22Rv1 (cell line): ENCODE results near the gene ZNF691.
"Not testable (repeated sequence)": the region's sequence is repeated elsewhere in the genome, so short reads cannot be mapped to it uniquely, and the experiment has no call there.

Experiments
- H3K27ac ChIP-seq: fragments of 450-650 bp; 2 replicates; pipeline ENCODE4 v1.5.1; 2017
- ZFX ChIP-seq: fragments of 450-650 bp; IDR thresholded peaks from 2 replicates; pipeline ENCODE4 v1.6.1; 2017; ENCODE audit warnings: antibody characterized with exemption, borderline replicate concordance
- TF ChIP-seq, protein P1 (sequence below): fragments of 450-650 bp; IDR thresholded peaks from 2 replicates; pipeline ENCODE4 v1.5.1; 2017; ENCODE audit warnings: mild to moderate bottlenecking

Gene ZNF691

GRCh38 chr1:42851960-42852607 is 5.7 kb downstream of the ZNF691 start:
- no peak overlapping the region for H3K27ac ChIP-seq
- TF ChIP-seq, protein P1, sequence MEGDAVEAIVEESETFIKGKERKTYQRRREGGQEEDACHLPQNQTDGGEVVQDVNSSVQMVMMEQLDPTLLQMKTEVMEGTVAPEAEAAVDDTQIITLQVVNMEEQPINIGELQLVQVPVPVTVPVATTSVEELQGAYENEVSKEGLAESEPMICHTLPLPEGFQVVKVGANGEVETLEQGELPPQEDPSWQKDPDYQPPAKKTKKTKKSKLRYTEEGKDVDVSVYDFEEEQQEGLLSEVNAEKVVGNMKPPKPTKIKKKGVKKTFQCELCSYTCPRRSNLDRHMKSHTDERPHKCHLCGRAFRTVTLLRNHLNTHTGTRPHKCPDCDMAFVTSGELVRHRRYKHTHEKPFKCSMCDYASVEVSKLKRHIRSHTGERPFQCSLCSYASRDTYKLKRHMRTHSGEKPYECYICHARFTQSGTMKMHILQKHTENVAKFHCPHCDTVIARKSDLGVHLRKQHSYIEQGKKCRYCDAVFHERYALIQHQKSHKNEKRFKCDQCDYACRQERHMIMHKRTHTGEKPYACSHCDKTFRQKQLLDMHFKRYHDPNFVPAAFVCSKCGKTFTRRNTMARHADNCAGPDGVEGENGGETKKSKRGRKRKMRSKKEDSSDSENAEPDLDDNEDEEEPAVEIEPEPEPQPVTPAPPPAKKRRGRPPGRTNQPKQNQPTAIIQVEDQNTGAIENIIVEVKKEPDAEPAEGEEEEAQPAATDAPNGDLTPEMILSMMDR = no peak
- no peak for TF ChIP-seq ZFX

DNA sequence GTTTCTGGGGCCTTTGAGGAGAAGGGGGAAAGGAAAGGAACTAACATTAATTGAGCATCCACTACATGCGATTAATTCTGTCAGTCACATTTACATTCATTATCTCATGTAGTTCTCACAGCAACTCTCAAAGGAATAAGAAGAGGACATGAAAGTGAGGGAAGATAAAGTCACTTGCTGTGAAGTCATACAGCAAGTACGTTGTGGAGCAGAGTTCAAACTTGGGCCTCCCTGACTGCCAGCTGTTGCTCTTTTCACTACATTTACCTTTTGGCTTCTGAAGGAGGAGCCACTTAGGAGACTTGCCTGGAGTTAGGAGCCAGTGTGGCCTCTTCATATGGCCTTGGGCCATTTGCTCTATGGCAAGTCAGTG is 6.2 kb downstream of the ZNF691 start:
- no peak for TF ChIP-seq ZFX
- no peak overlapping the region for H3K27ac ChIP-seq

DNA sequence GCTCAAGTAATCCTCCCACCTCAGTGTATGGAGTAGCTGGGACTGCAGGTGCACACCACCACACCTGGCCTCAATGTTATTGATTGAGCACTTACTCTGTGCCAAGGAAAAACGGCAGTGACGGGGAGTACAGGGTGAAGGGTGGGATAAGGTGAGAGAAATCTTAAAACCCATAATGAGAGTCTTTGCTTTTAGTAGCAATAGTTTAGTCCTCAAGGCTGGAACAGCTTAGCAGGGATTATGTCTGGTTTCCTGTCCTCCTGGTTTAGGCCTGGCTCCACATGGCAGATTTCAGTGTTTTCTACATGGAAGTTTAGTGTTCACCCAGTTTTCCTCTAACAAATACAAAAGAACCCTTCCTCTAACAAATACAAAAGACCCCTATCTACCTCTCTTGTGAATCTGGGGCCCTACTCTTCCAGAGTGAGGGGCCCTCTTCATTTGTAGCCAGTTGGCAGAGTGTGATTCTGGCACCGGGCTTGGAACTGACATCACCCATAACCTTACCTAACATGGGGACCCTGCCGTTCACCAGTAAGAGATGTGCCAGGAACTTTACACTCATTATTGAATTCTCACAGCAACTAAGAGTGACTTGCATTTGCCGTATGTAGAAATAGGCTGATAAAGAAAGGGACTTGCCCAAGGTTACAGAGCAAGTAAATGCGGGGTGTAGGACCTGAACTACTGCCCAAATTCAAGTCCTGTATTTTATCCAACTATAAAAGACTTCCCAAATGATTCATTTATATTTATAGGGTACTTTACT is 6.9 kb downstream of the ZNF691 start:
- TF ChIP-seq, protein P1 = no peak
- TF ChIP-seq ZFX = no peak
- H3K27ac ChIP-seq = no peak overlapping the region

DNA sequence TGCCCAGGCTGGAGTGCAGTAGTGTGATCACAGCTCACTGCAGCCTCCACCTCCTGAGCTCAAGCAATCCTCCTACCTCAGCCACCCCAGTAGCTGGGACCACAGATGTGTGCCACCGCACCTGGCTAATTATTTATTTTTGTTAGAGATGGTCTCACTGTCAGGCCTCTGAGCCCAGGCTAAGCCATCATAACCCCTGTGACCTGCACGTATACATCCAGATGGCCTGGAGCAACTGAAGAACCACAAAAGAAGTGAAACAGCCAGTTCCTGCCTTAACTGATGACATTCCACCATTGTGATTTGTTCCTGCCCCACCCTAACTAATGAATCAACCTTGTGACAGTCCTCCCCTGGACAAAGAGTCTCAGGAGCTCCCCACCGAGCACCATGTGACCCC is 10.1 kb downstream of the ZNF691 start:
- not testable (repeated sequence) for H3K27ac ChIP-seq

- H3K27ac ChIP-seq = not testable (repeated sequence)
Observed at GRCh38 chr1:42859366-42859765, 13.0 kb downstream of the ZNF691 start.

- no peak overlapping the region for H3K27ac ChIP-seq
- TF ChIP-seq ZFX = no peak
- TF ChIP-seq, protein P1 = no peak
Observed at GRCh38 chr1:42860339-42861013, 14.1 kb downstream of the ZNF691 start.

DNA sequence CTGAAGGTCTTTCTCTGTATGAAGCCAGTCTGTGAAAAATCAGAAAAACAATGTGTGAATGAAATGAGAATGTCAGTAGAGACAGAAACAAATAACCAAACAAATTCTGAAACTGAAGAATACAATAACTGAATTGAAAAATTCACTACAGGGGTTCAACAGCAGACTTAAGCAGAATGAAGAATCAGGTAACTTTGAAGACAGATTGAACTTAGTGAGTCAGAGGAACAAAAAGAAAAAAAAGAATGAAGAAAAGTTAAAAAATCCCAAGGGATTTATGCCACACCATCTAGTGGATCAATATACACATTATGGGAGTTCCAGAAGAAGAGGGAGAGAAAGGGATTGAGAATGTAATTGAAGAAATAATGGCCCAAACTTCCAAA is 14.6 kb downstream of the ZNF691 start:
- no peak for TF ChIP-seq ZFX
- TF ChIP-seq, protein P1 = no peak
- no peak overlapping the region for H3K27ac ChIP-seq

DNA sequence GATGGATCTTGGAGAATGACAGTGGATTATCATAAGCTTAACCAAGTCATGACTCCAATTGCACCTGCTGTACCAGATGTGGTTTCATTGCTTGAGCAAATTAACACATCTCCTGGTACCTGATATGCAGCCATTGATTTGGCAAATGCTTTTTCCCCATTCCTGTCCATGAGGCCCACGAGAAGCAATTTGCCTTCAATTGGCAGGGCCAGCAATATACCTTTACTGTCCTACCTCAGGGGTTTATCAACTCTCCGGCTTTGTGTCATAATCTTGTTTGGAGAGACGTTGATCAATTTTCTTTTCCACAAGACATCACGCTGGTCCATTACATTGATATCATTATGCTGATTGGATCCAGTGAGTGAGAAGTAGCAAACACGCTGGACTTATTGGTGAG is 20.1 kb downstream of the ZNF691 start:
- TF ChIP-seq, protein P1 = no peak
- TF ChIP-seq ZFX = no peak
- no peak overlapping the region for H3K27ac ChIP-seq

DNA sequence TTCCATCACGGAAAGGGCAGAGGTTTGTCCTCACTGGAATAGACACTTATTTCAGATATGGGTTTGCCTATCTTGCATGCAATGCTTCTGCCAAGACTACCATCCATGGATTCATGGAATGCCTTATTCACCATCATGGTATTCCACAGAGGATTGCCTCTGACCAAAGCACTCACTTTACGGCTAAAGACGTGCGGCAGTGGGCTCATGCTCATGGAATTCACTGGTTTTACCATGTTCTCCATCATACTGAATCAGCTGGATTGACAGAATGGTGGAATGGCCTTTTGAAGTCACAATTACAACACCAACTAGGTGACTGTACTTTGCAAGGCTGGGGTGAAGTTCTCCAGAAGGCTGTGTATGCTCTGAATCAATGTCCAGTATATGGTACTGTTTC is 22.1 kb downstream of the ZNF691 start:
- H3K27ac ChIP-seq = not testable (repeated sequence)

DNA sequence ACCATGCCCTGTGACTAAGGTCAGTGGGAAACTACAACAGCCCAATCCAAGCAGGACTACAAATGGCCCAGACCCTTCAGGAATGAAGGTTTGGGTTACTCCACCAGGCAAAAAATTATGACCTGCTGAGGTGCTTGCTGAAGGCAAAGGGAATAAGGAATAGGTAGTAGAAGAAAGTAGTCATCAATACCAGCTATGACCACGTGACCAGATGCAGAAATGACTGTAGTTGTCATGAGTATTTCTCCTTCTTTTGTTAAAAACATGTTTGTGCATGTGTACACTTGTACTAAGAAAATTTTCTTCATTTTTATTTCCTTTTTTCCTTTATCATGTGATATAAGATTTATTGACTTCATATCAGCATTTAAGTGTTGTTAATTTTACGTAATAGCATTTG is 22.8 kb downstream of the ZNF691 start:
- H3K27ac ChIP-seq = not testable (repeated sequence)

GRCh38 chr1:42869751-42870150 is 23.3 kb downstream of the ZNF691 start:
- H3K27ac ChIP-seq = not testable (repeated sequence)

- H3K27ac ChIP-seq = not testable (repeated sequence)
Observed at GRCh38 chr1:42873108-42873507, 26.7 kb downstream of the ZNF691 start.
